NCI-H1694 treated with DMSO at 0.1 percent for 48 hours (cell line): Measurements from ENCODE around the gene HOXD12.

Experiments
- DNase-seq: peaks from one replicate; lab custom pipeline; 2025; lab: John Stamatoyannopoulos, UW

Gene HOXD12

GRCh38 chr2:176118601-176119339 lies 19.2 kb downstream of the HOXD12 start:
- peak; percentile 5 for DNase-seq

- no peak for DNase-seq
These were observed 21.0 kb downstream of the HOXD12 start for GRCh38 chr2:176120364-176121189.

GRCh38 chr2:176121190-176122051 lies 21.8 kb downstream of the HOXD12 start:
- no peak for DNase-seq

GRCh38 chr2:176122052-176122682 lies 22.6 kb downstream of the HOXD12 start:
- no peak for DNase-seq

GRCh38 chr2:176122683-176123410 lies 23.3 kb downstream of the HOXD12 start, which contains the start of gene HOXD9:
Gene HOXD9 (plus strand): TSS chr2:176122719. CDS start chr2:176122769, 50 bp downstream.
- DNase-seq, result no peak

GRCh38 chr2:176123411-176124109 lies 24.0 kb downstream of the HOXD12 start:
- no peak for DNase-seq

- DNase-seq, result no peak
These were observed 24.7 kb downstream of the HOXD12 start for GRCh38 chr2:176124110-176124946.

GRCh38 chr2:176124947-176125771 lies 25.6 kb downstream of the HOXD12 start:
- no peak for DNase-seq

- no peak for DNase-seq
These were observed 26.1 kb downstream of the HOXD12 start for GRCh38 chr2:176125772-176126054.

GRCh38 chr2:176126929-176127773 lies 27.6 kb downstream of the HOXD12 start:
- DNase-seq, result peak; percentile 60

- DNase-seq, result no peak
These were observed 28.1 kb downstream of the HOXD12 start for GRCh38 chr2:176127774-176128072.

- peak; percentile 9 for DNase-seq
These were observed 28.8 kb downstream of the HOXD12 start for GRCh38 chr2:176128172-176128981.

- DNase-seq, result peak; percentile 58
These were observed 29.6 kb downstream of the HOXD12 start, which contains the start of gene HOXD8 for GRCh38 chr2:176128982-176129796. Gene HOXD8 (plus strand): TSS chr2:176129705. CDS start chr2:176130367, 662 bp downstream.

- DNase-seq, result peak; percentile 53
These were observed 30.2 kb downstream of the HOXD12 start for GRCh38 chr2:176129813-176130146.

GRCh38 chr2:176130147-176130956 lies 30.8 kb downstream of the HOXD12 start:
- DNase-seq, result peak; percentile 53
